Measurements from ENCODE around the gene DYNC1I1. TPM values are rescaled to one million over a fixed set of nuclear protein-coding genes. Genes with fewer than 3 reads are reported as not detected.

The DYNC1I1 gene
- total RNA-seq, 2 experiments from 2014 or later = not detected

GRCh38 chr7:95922191-95922590 is 149.8 kb downstream of the DYNC1I1 start:
- no peaks in the 10 kb centered on the region for H3K36me3 Mint-ChIP-seq (ENCODE audit: low read depth)
- TF ChIP-seq, protein P1, sequence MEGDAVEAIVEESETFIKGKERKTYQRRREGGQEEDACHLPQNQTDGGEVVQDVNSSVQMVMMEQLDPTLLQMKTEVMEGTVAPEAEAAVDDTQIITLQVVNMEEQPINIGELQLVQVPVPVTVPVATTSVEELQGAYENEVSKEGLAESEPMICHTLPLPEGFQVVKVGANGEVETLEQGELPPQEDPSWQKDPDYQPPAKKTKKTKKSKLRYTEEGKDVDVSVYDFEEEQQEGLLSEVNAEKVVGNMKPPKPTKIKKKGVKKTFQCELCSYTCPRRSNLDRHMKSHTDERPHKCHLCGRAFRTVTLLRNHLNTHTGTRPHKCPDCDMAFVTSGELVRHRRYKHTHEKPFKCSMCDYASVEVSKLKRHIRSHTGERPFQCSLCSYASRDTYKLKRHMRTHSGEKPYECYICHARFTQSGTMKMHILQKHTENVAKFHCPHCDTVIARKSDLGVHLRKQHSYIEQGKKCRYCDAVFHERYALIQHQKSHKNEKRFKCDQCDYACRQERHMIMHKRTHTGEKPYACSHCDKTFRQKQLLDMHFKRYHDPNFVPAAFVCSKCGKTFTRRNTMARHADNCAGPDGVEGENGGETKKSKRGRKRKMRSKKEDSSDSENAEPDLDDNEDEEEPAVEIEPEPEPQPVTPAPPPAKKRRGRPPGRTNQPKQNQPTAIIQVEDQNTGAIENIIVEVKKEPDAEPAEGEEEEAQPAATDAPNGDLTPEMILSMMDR (IDR thresholded peaks at IDR 0.05) = no peak
- ChIA-PET POLR2A (no interaction called here), CTCF (no interaction called here)
- H3K27ac Mint-ChIP-seq = no peak overlapping the region
- peaks cover 14% of the 10 kb centered on the region for H3K27me3 Mint-ChIP-seq
- H3K4me1 Mint-ChIP-seq (ENCODE audit: low read depth) = no peaks in the 10 kb centered on the region
- no peak for DNase-seq
- H3K4me3 Mint-ChIP-seq = no peak overlapping the region
- H3K9me3 Mint-ChIP-seq = no peaks in the 10 kb centered on the region
- intact Hi-C loops (cut with micrococcal nuclease) = no loop called here
- no peak for ATAC-seq

DNA sequence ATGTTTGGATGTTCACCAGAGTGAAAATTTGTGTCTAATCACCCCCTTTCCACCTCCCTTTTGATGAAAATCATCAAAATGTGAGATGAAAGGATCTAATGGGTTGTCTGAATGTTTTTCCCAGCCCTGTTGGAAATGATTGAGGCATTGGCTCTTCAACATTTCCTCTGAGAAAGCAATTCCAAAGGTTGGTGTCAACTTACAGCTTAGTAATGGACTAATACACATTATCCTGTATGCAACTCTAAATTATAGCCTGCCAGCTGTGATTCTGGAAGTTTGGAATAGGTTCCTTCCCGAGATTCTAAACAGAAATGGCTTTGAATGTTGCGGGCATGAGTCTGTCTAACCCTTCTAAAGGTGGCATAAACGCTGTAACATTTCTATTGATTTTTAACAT is 152.9 kb downstream of the DYNC1I1 start:
- no peak overlapping the region for H3K4me3 Mint-ChIP-seq
- ATAC-seq (no peak), DNase-seq (no peak)
- H3K27me3 Mint-ChIP-seq = peaks cover 16% of the 10 kb centered on the region
- CTCF ChIA-PET = interaction anchor here (1.1 to 1.5 kb wide), 2 partner anchors 9 to 150 kb away, joined by 4 to 17 read pairs; no protein-coding TSS in a partner anchor
- TF ChIP-seq, protein P1 (IDR thresholded peaks at IDR 0.05) = no peak
- no peak overlapping the region for H3K27ac Mint-ChIP-seq
- H3K4me1 Mint-ChIP-seq (ENCODE audit: low read depth) = no peaks in the 10 kb centered on the region
- H3K9me3 Mint-ChIP-seq = no peaks in the 10 kb centered on the region
- H3K36me3 Mint-ChIP-seq (ENCODE audit: low read depth) = no peaks in the 10 kb centered on the region
- intact Hi-C loops (cut with micrococcal nuclease) = no loop called here
- POLR2A ChIA-PET = no interaction called here

- ChIA-PET POLR2A (no interaction called here), CTCF (interaction anchor here (1.5 kb wide), 1 partner anchor 10 kb away, joined by 17 read pairs; no protein-coding TSS in a partner anchor)
- ATAC-seq = no peak
Measured at GRCh38 chr7:95925971-95926370, 153.6 kb downstream of the DYNC1I1 start.

DNA sequence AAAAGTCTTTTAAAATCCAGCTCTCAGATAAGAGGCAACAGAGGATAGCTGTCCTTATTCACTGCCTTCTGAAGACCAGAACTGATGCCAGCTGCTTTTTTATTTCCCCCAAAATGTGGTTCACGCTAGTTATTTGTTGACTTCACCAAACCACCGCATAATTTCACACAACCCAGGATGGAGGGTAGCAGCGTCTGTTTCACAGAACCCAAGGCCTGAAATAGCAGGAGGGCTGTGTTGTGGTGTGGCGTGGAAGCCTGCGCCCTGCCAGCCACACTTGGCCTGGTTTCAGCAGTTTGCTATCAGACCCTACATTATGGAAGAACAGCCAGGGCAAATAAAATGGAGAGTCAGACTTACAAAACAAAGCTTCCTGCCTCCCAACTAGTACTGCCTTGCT is 155.4 kb downstream of the DYNC1I1 start:
- no peak overlapping the region for H3K27ac Mint-ChIP-seq
- ChIA-PET POLR2A (no interaction called here), CTCF (no interaction called here)
- H3K27me3 Mint-ChIP-seq = peaks cover 17% of the 10 kb centered on the region
- intact Hi-C loops (cut with micrococcal nuclease) = no loop called here
- H3K4me1 Mint-ChIP-seq (ENCODE audit: low read depth) = no peaks in the 10 kb centered on the region
- no peak for DNase-seq
- TF ChIP-seq, protein P1 (IDR thresholded peaks at IDR 0.05) = no peak
- no peaks in the 10 kb centered on the region for H3K9me3 Mint-ChIP-seq
- H3K36me3 Mint-ChIP-seq (ENCODE audit: low read depth) = no peaks in the 10 kb centered on the region
- no peak for ATAC-seq
- no peak overlapping the region for H3K4me3 Mint-ChIP-seq

More at GRCh38 chr7:95925971-95926370, 153.6 kb downstream of the DYNC1I1 start:
- DNase-seq = no peak
- Mint-ChIP-seq H3K4me3 (no peak overlapping the region), H3K27ac (no peak overlapping the region), H3K4me1 (ENCODE audit: low read depth) (no peaks in the 10 kb centered on the region), H3K36me3 (ENCODE audit: low read depth) (no peaks in the 10 kb centered on the region), H3K9me3 (no peaks in the 10 kb centered on the region), H3K27me3 (peaks cover 16% of the 10 kb centered on the region)
- intact Hi-C loops (cut with micrococcal nuclease) = no loop called here
- TF ChIP-seq, protein P1 (IDR thresholded peaks at IDR 0.05) = no peak

- Mint-ChIP-seq H3K27ac (no peak overlapping the region), H3K4me3 (no peak overlapping the region), H3K27me3 (peaks cover 9% of the 10 kb centered on the region), H3K9me3 (no peaks in the 10 kb centered on the region), H3K36me3 (ENCODE audit: low read depth) (no peaks in the 10 kb centered on the region), H3K4me1 (ENCODE audit: low read depth) (no peaks in the 10 kb centered on the region)
- CTCF ChIA-PET = no interaction called here
- POLR2A ChIA-PET = no interaction called here
- intact Hi-C loops (cut with micrococcal nuclease) = no loop called here
- no peak for ATAC-seq
- DNase-seq = no peak
- TF ChIP-seq, protein P1 (IDR thresholded peaks at IDR 0.05) = no peak
Measured at GRCh38 chr7:95929710-95930280, 157.4 kb downstream of the DYNC1I1 start.
